Measurements from ENCODE around the gene ADAM20.

DNA sequence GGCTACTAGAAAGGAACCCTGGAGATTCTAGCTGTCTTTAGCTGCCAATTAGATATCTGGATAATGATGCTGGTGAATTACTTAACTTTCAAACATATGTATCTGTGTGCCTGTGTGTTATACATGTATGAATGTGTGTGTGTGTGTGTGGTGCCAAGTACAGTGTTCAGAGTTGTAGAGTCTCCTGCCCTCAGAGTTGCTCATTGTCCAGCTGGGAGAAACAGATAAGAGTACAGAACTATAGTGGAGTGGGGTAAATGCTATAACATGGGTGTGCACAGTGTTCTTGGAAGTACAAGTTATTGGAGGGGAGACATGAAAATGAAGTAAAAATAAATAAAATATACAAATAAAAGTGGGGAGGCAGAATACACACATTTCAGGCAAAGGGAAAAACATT is 23.6 kb upstream of the ADAM20 start:
- TF ChIP-seq, protein P1, sequence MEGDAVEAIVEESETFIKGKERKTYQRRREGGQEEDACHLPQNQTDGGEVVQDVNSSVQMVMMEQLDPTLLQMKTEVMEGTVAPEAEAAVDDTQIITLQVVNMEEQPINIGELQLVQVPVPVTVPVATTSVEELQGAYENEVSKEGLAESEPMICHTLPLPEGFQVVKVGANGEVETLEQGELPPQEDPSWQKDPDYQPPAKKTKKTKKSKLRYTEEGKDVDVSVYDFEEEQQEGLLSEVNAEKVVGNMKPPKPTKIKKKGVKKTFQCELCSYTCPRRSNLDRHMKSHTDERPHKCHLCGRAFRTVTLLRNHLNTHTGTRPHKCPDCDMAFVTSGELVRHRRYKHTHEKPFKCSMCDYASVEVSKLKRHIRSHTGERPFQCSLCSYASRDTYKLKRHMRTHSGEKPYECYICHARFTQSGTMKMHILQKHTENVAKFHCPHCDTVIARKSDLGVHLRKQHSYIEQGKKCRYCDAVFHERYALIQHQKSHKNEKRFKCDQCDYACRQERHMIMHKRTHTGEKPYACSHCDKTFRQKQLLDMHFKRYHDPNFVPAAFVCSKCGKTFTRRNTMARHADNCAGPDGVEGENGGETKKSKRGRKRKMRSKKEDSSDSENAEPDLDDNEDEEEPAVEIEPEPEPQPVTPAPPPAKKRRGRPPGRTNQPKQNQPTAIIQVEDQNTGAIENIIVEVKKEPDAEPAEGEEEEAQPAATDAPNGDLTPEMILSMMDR (IDR thresholded peaks at IDR 0.05): no peak
- TF ChIP-seq POLR2A (IDR thresholded peaks at IDR 0.05): no peak
